Hepatocyte (in vitro differentiated cells): ENCODE results near the gene C1orf74. TPM values are rescaled to one million over a fixed set of nuclear protein-coding genes. Genes with fewer than 3 reads are reported as not detected.

Experiments used
- DNase-seq: peaks from one replicate; pipeline ENCODE4 v3.0.0-alpha.2; 2016; ENCODE audit warnings: low spot score
- H2AFZ ChIP-seq: fragments of 200-600 bp; sonication (generic); 2 replicates; pipeline ENCODE4 v1.6.0; 2016; ENCODE audit warnings: antibody characterized with exemption, mild to moderate bottlenecking
- H3K27ac ChIP-seq: fragments of 200-600 bp; sonication (generic); 2 replicates; pipeline ENCODE4 v1.5.1; 2016; ENCODE audit warnings: mild to moderate bottlenecking
- H3K27me3 ChIP-seq: fragments of 200-600 bp; sonication (generic); 2 replicates; pipeline ENCODE4 v1.6.1; 2016
- H3K36me3 ChIP-seq: fragments of 200-600 bp; sonication (generic); replicated peaks from 2 replicates; pipeline ENCODE4 v1.5.1; 2016; ENCODE audit warnings: low read depth; ENCODE audit not compliant: insufficient read depth
- H3K4me1 ChIP-seq: fragments of 200-600 bp; sonication (generic); 2 replicates; pipeline ENCODE4 v1.5.1; 2016; ENCODE audit warnings: mild to moderate bottlenecking, moderate library complexity; ENCODE audit not compliant: insufficient read depth
- H3K4me2 ChIP-seq: fragments of 200-600 bp; sonication (generic); 2 replicates; pipeline ENCODE4 v1.6.0; 2016
- H3K4me3 ChIP-seq: fragments of 200-600 bp; sonication (generic); 2 replicates; pipeline ENCODE4 v1.5.1; 2016; ENCODE audit warnings: mild to moderate bottlenecking
- H3K79me2 ChIP-seq: fragments of 200-600 bp; sonication (generic); 2 replicates; pipeline ENCODE4 v1.6.0; 2017; ENCODE audit warnings: mild to moderate bottlenecking
- H3K9me2 ChIP-seq: fragments of 200-600 bp; sonication (generic); replicated peaks from 2 replicates; pipeline ENCODE4 v1.6.0; 2017; ENCODE audit warnings: mild to moderate bottlenecking; ENCODE audit not compliant: insufficient read depth
- H3K9me3 ChIP-seq: fragments of 200-600 bp; sonication (generic); 2 replicates; pipeline ENCODE4 v1.5.1; 2016; ENCODE audit warnings: low read depth, mild to moderate bottlenecking
- H4K20me1 ChIP-seq: fragments of 200-600 bp; sonication (generic); 2 replicates; pipeline ENCODE4 v1.6.0; 2016; ENCODE audit warnings: mild to moderate bottlenecking; ENCODE audit not compliant: insufficient read depth, poor library complexity, severe bottlenecking
- CTCF ChIP-seq: fragments of 200-600 bp; sonication (generic); IDR thresholded peaks from 2 replicates; pipeline ENCODE4 v1.5.1; 2016; ENCODE audit warnings: antibody characterized with exemption, mild to moderate bottlenecking; ENCODE audit not compliant: poor library complexity
- EZH2 ChIP-seq: fragments of 200-600 bp; sonication (generic); IDR thresholded peaks from 2 replicates; pipeline ENCODE4 v1.6.1; 2016; ENCODE audit warnings: antibody characterized with exemption, mild to moderate bottlenecking, borderline replicate concordance
- EZH2phosphoT487 ChIP-seq: fragments of 200-600 bp; sonication (generic); IDR thresholded peaks from one replicate; pipeline ENCODE4 v1.6.1; 2018; ENCODE audit warnings: antibody characterized with exemption, mild to moderate bottlenecking, low read depth, moderate library complexity; ENCODE audit not compliant: unreplicated experiment, severe bottlenecking
- WGBS: methylation state at CpG from one replicate; pipeline ENCODE4 v1.1.6; 2016; ENCODE audit warnings: low lambda C conversion rate; ENCODE audit errors: missing lambda C conversion rate; 5-methylcytosine and 5-hydroxymethylcytosine counted together
- polyA plus RNA-seq: library from polyadenylated mRNA; unstranded; fragments of >200 nt; fragmentation: Nextera tagmentation; extraction: Ambion mirVana; gene quantifications from 2 replicates; pipeline ENCODE4 v1.2.1, GENCODE V29; 2016
- total RNA-seq: library from RNA; depleted of rRNA; stranded (reverse); fragments of >200 nt; gene quantifications from 2 replicates; pipeline ENCODE4 v1.2.3, GENCODE V29; 2014

The C1orf74 gene
- total and polyA plus RNA-seq, 2 experiments from 2014 or later, result 2.2 to 3.3 TPM

- no peak overlapping the region for H3K4me3 ChIP-seq
- 85% methylated on average over 4 of the region's 4 CpGs for WGBS
Measured at GRCh38 chr1:209802780-209803152, 18.4 kb upstream of the C1orf74 start.

GRCh38 chr1:209802117-209802779 lies 17.9 kb upstream of the C1orf74 start:
- no peak for TF ChIP-seq EZH2phosphoT487
- H3K27me3 ChIP-seq, result no peaks in the 10 kb centered on the region
- peak overlapping the region; percentile 74 for H3K4me2 ChIP-seq
- H3K4me1 ChIP-seq, result peaks cover 7% of the 10 kb centered on the region
- peak overlapping the region; percentile 28 for H3K27ac ChIP-seq
- no peaks in the 10 kb centered on the region for H3K9me3 ChIP-seq
- H3K36me3 ChIP-seq, result no peaks in the 10 kb centered on the region
- no peaks in the 10 kb centered on the region for H3K9me2 ChIP-seq
- H2AFZ ChIP-seq, result no peak overlapping the region
- DNase-seq, result no peak
- H4K20me1 ChIP-seq, result peaks cover 7% of the 10 kb centered on the region
- H3K79me2 ChIP-seq, result peaks cover 73% of the 10 kb centered on the region
- WGBS, result 97% methylated on average over 4 of the region's 4 CpGs
- no peak overlapping the region for H3K4me3 ChIP-seq

More at GRCh38 chr1:209802780-209803152, 18.4 kb upstream of the C1orf74 start:
- peak overlapping the region; percentile 74 for H3K4me2 ChIP-seq
- no peak overlapping the region for H2AFZ ChIP-seq
- no peak for TF ChIP-seq CTCF
- no peak for TF ChIP-seq EZH2
- no peak for TF ChIP-seq EZH2phosphoT487
- no peaks in the 10 kb centered on the region for H3K9me2 ChIP-seq
- no peaks in the 10 kb centered on the region for H3K9me3 ChIP-seq
- H3K27ac ChIP-seq, result no peak overlapping the region
- no peaks in the 10 kb centered on the region for H3K36me3 ChIP-seq
- peaks cover 7% of the 10 kb centered on the region for H3K4me1 ChIP-seq
- H3K79me2 ChIP-seq, result peaks cover 69% of the 10 kb centered on the region
- peaks cover 7% of the 10 kb centered on the region for H4K20me1 ChIP-seq
- no peaks in the 10 kb centered on the region for H3K27me3 ChIP-seq
- no peak for DNase-seq

GRCh38 chr1:209800984-209801834 lies 16.9 kb upstream of the C1orf74 start:
- H3K9me3 ChIP-seq, result no peaks in the 10 kb centered on the region
- H2AFZ ChIP-seq, result no peak overlapping the region
- H4K20me1 ChIP-seq, result peaks cover 7% of the 10 kb centered on the region
- no peak for TF ChIP-seq EZH2phosphoT487
- no peak for TF ChIP-seq EZH2
- TF ChIP-seq CTCF, result no peak
- H3K4me2 ChIP-seq, result no peak overlapping the region
- no peak overlapping the region for H3K4me3 ChIP-seq
- no peaks in the 10 kb centered on the region for H3K27me3 ChIP-seq
- peaks cover 71% of the 10 kb centered on the region for H3K79me2 ChIP-seq
- peak overlapping the region; percentile 28 for H3K27ac ChIP-seq
- no peaks in the 10 kb centered on the region for H3K9me2 ChIP-seq
- H3K36me3 ChIP-seq, result no peaks in the 10 kb centered on the region
- peaks cover 8% of the 10 kb centered on the region for H3K4me1 ChIP-seq
- WGBS, result 87% methylated on average over 5 of the region's 5 CpGs
- DNase-seq, result no peak
